Measurements from ENCODE around the gene GSE1.

DNA sequence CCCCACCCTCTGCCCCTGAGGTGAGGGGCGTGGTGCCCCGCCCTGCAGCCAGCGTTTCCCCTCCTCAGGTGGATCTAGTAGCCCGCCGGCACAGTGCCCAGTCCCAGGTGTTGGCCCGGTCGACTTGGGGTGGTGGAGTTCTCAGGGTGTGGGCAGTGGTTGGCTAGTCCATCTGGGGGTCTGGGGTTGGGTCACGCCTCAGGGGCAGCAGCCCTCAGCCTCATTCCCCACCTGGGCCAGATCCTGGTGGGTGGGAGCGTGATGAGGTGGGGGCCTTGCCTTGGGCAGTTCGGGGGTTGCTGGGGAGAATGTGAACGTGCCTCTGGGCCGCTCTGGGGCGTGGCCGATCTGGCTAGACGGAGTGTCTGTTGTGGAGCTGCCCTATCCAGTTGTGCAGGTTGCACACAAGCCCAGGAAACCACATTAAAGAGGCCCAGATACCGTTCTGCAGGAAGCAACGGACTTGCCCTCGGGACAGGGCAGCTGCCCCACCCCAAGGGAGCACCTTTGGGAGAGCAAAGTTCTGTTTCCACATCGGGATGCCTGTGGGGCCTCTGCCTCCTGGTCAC is 32.0 kb downstream of the GSE1 start:
- no peak for TF ChIP-seq CTCF (IDR thresholded peaks at IDR 0.05)
- TF ChIP-seq POLR2AphosphoS5 (IDR thresholded peaks at IDR 0.05) = no peak
- TF ChIP-seq EP300 (IDR thresholded peaks at IDR 0.05) = no peak
